ENCODE data around the gene ABCC10. TPM values are rescaled to one million over a fixed set of nuclear protein-coding genes. Genes with fewer than 3 reads are reported as not detected.
"Not testable (repeated sequence)": the region's sequence is repeated elsewhere in the genome, so short reads cannot be mapped to it uniquely, and the experiment has no call there.

Gene ABCC10
- total and polyA plus RNA-seq, 2 donors = 8.9 to 47.6 TPM

- H3K4me1 ChIP-seq (ENCODE audit: control insufficient read depth in 2 of 2, insufficient read depth in 2 of 2, low read length in 2 of 2) = no peaks in the 10 kb centered on the region
- 78% methylated on average over 3 of the region's 3 CpGs for WGBS
These were observed 22.0 kb upstream of the ABCC10 start for GRCh38 chr6:43405354-43405753.

GRCh38 chr6:43407296-43407695 is 20.0 kb upstream of the ABCC10 start:
- no peak overlapping the region for H3K27ac ChIP-seq (ENCODE audit: low read depth in 1 of 2, low read length in 1 of 2)
- H3K4me1 ChIP-seq (ENCODE audit: control insufficient read depth in 2 of 2, insufficient read depth in 2 of 2, low read length in 2 of 2) = no peaks in the 10 kb centered on the region
- WGBS = 97% methylated on average over 1 of the region's 1 CpG
- peaks cover 0 to under 1% of the 10 kb centered on the region in 2 donors for H3K9me3 ChIP-seq (ENCODE audit: control insufficient read depth in 2 of 2, insufficient read depth in 1 of 2, low read length in 1 of 2)
- no peaks in the 10 kb centered on the region for H3K36me3 ChIP-seq (ENCODE audit: control insufficient read depth in 2 of 2, insufficient read depth in 2 of 2, low read length in 1 of 2)
- peaks cover 0 to 8% of the 10 kb centered on the region in 2 donors for H3K27me3 ChIP-seq (ENCODE audit: control insufficient read depth in 2 of 2, insufficient read depth in 1 of 2, low read length in 1 of 2)
- H3K4me3 ChIP-seq (ENCODE audit: low read length in 2 of 2) = no peak overlapping the region
- DNase-seq (ENCODE audit: low read depth in 6 of 9, low spot score in 9 of 9) = no peak

More at GRCh38 chr6:43405354-43405753, 22.0 kb upstream of the ABCC10 start:
- Histone ChIP-seq H3K27ac (ENCODE audit: low read depth in 1 of 2, low read length in 1 of 2) (no peak overlapping the region), H3K36me3 (ENCODE audit: control insufficient read depth in 2 of 2, insufficient read depth in 2 of 2, low read length in 1 of 2) (no peaks in the 10 kb centered on the region), H3K4me3 (ENCODE audit: low read length in 2 of 2) (no peak overlapping the region), H3K27me3 (ENCODE audit: control insufficient read depth in 2 of 2, insufficient read depth in 1 of 2, low read length in 1 of 2) (peaks cover 0 to 14% of the 10 kb centered on the region in 2 donors), H3K9me3 (ENCODE audit: control insufficient read depth in 2 of 2, insufficient read depth in 1 of 2, low read length in 1 of 2) (no peaks in the 10 kb centered on the region)
- DNase-seq (ENCODE audit: low read depth in 6 of 9, low spot score in 9 of 9) = no peak

- Histone ChIP-seq H3K4me1 (ENCODE audit: control insufficient read depth in 2 of 2, insufficient read depth in 2 of 2, low read length in 2 of 2) (no peaks in the 10 kb centered on the region), H3K9me3 (ENCODE audit: control insufficient read depth in 2 of 2, insufficient read depth in 1 of 2, low read length in 1 of 2) (peaks cover 0 to 10% of the 10 kb centered on the region in 2 donors), H3K36me3 (ENCODE audit: control insufficient read depth in 2 of 2, insufficient read depth in 2 of 2, low read length in 1 of 2) (no peaks in the 10 kb centered on the region), H3K27ac (ENCODE audit: low read depth in 1 of 2, low read length in 1 of 2) (no peak overlapping the region), H3K27me3 (ENCODE audit: control insufficient read depth in 2 of 2, insufficient read depth in 1 of 2, low read length in 1 of 2) (peaks cover 0 to 11% of the 10 kb centered on the region in 2 donors), H3K4me3 (ENCODE audit: low read length in 2 of 2) (no peak overlapping the region)
- WGBS = 96% methylated on average over 4 of the region's 4 CpGs
- no peak for DNase-seq (ENCODE audit: low read depth in 6 of 9, low spot score in 9 of 9)
These were observed 19.1 kb upstream of the ABCC10 start for GRCh38 chr6:43408259-43408658.

- peaks cover 0 to 15% of the 10 kb centered on the region in 2 donors for H3K9me3 ChIP-seq (ENCODE audit: control insufficient read depth in 2 of 2, insufficient read depth in 1 of 2, low read length in 1 of 2)
- not testable (repeated sequence) for DNase-seq (ENCODE audit: low read depth in 6 of 9, low spot score in 9 of 9); H3K27ac ChIP-seq (ENCODE audit: low read depth in 1 of 2, low read length in 1 of 2); H3K4me1 ChIP-seq (ENCODE audit: control insufficient read depth in 2 of 2, insufficient read depth in 2 of 2, low read length in 2 of 2); H3K27me3 ChIP-seq (ENCODE audit: control insufficient read depth in 2 of 2, insufficient read depth in 1 of 2, low read length in 1 of 2); H3K36me3 ChIP-seq (ENCODE audit: control insufficient read depth in 2 of 2, insufficient read depth in 2 of 2, low read length in 1 of 2); H3K4me3 ChIP-seq (ENCODE audit: low read length in 2 of 2)
- WGBS = 97% methylated on average over 1 of the region's 1 CpG
These were observed 16.6 kb upstream of the ABCC10 start for GRCh38 chr6:43410776-43411175.

GRCh38 chr6:43412541-43412940 is 14.8 kb upstream of the ABCC10 start:
- H3K9me3 ChIP-seq (ENCODE audit: control insufficient read depth in 2 of 2, insufficient read depth in 1 of 2, low read length in 1 of 2) = peaks cover 0 to 15% of the 10 kb centered on the region in 2 donors
- 83% methylated on average over 5 of the region's 5 CpGs for WGBS
- no peak overlapping the region for H3K27ac ChIP-seq (ENCODE audit: low read depth in 1 of 2, low read length in 1 of 2)
- no peak overlapping the region for H3K4me3 ChIP-seq (ENCODE audit: low read length in 2 of 2)
- H3K27me3 ChIP-seq (ENCODE audit: control insufficient read depth in 2 of 2, insufficient read depth in 1 of 2, low read length in 1 of 2) = peaks cover 0 to 8% of the 10 kb centered on the region in 2 donors
- no peaks in the 10 kb centered on the region for H3K36me3 ChIP-seq (ENCODE audit: control insufficient read depth in 2 of 2, insufficient read depth in 2 of 2, low read length in 1 of 2)
- no peaks in the 10 kb centered on the region for H3K4me1 ChIP-seq (ENCODE audit: control insufficient read depth in 2 of 2, insufficient read depth in 2 of 2, low read length in 2 of 2)
- no peak for DNase-seq (ENCODE audit: low read depth in 6 of 9, low spot score in 9 of 9)

GRCh38 chr6:43413002-43413401 is 14.3 kb upstream of the ABCC10 start:
- DNase-seq (ENCODE audit: low read depth in 6 of 9, low spot score in 9 of 9) = no peak
- WGBS = 97% methylated on average over 2 of the region's 2 CpGs
- Histone ChIP-seq H3K27me3 (ENCODE audit: control insufficient read depth in 2 of 2, insufficient read depth in 1 of 2, low read length in 1 of 2) (peaks cover 0 to 8% of the 10 kb centered on the region in 2 donors), H3K36me3 (ENCODE audit: control insufficient read depth in 2 of 2, insufficient read depth in 2 of 2, low read length in 1 of 2) (no peaks in the 10 kb centered on the region), H3K4me1 (ENCODE audit: control insufficient read depth in 2 of 2, insufficient read depth in 2 of 2, low read length in 2 of 2) (no peaks in the 10 kb centered on the region), H3K27ac (ENCODE audit: low read depth in 1 of 2, low read length in 1 of 2) (no peak overlapping the region), H3K9me3 (ENCODE audit: control insufficient read depth in 2 of 2, insufficient read depth in 1 of 2, low read length in 1 of 2) (peaks cover 0 to 15% of the 10 kb centered on the region in 2 donors), H3K4me3 (ENCODE audit: low read length in 2 of 2) (no peak overlapping the region)

GRCh38 chr6:43415275-43415674 is 12.1 kb upstream of the ABCC10 start:
- not testable (repeated sequence) for H3K36me3 ChIP-seq (ENCODE audit: control insufficient read depth in 2 of 2, insufficient read depth in 2 of 2, low read length in 1 of 2); H3K27me3 ChIP-seq (ENCODE audit: control insufficient read depth in 2 of 2, insufficient read depth in 1 of 2, low read length in 1 of 2); H3K27ac ChIP-seq (ENCODE audit: low read depth in 1 of 2, low read length in 1 of 2); DNase-seq (ENCODE audit: low read depth in 6 of 9, low spot score in 9 of 9); H3K4me1 ChIP-seq (ENCODE audit: control insufficient read depth in 2 of 2, insufficient read depth in 2 of 2, low read length in 2 of 2); H3K4me3 ChIP-seq (ENCODE audit: low read length in 2 of 2)
- peaks cover 0 to 15% of the 10 kb centered on the region in 2 donors for H3K9me3 ChIP-seq (ENCODE audit: control insufficient read depth in 2 of 2, insufficient read depth in 1 of 2, low read length in 1 of 2)
- 98% methylated on average over 8 of the region's 8 CpGs for WGBS

- no peaks in the 10 kb centered on the region for H3K36me3 ChIP-seq (ENCODE audit: control insufficient read depth in 2 of 2, insufficient read depth in 2 of 2, low read length in 1 of 2)
- H3K4me1 ChIP-seq (ENCODE audit: control insufficient read depth in 2 of 2, insufficient read depth in 2 of 2, low read length in 2 of 2) = no peaks in the 10 kb centered on the region
- no peak for DNase-seq (ENCODE audit: low read depth in 6 of 9, low spot score in 9 of 9)
- no peak overlapping the region for H3K4me3 ChIP-seq (ENCODE audit: low read length in 2 of 2)
- H3K9me3 ChIP-seq (ENCODE audit: control insufficient read depth in 2 of 2, insufficient read depth in 1 of 2, low read length in 1 of 2) = peaks cover 0 to 15% of the 10 kb centered on the region in 2 donors
- H3K27ac ChIP-seq (ENCODE audit: low read depth in 1 of 2, low read length in 1 of 2) = no peak overlapping the region
- H3K27me3 ChIP-seq (ENCODE audit: control insufficient read depth in 2 of 2, insufficient read depth in 1 of 2, low read length in 1 of 2) = peaks cover 0 to 11% of the 10 kb centered on the region in 2 donors
- 96% methylated on average over 4 of the region's 4 CpGs for WGBS
These were observed 10.4 kb upstream of the ABCC10 start for GRCh38 chr6:43416935-43417334.

GRCh38 chr6:43420012-43420709 is 7.2 kb upstream of the ABCC10 start:
- Histone ChIP-seq H3K36me3 (ENCODE audit: control insufficient read depth in 2 of 2, insufficient read depth in 2 of 2, low read length in 1 of 2) (no peaks in the 10 kb centered on the region), H3K27me3 (ENCODE audit: control insufficient read depth in 2 of 2, insufficient read depth in 1 of 2, low read length in 1 of 2) (peaks cover 0 to 7% of the 10 kb centered on the region in 2 donors), H3K4me1 (ENCODE audit: control insufficient read depth in 2 of 2, insufficient read depth in 2 of 2, low read length in 2 of 2) (no peaks in the 10 kb centered on the region), H3K4me3 (ENCODE audit: low read length in 2 of 2) (no peak overlapping the region), H3K27ac (ENCODE audit: low read depth in 1 of 2, low read length in 1 of 2) (no peak overlapping the region), H3K9me3 (ENCODE audit: control insufficient read depth in 2 of 2, insufficient read depth in 1 of 2, low read length in 1 of 2) (no peaks in the 10 kb centered on the region)
- DNase-seq (ENCODE audit: low read depth in 6 of 9, low spot score in 9 of 9) = no peak
- 70% methylated on average over 5 of the region's 5 CpGs for WGBS
